GM19468 (cell line): Measurements from ENCODE around the gene ABHD16B.
A peak's percentile ranks its signal among the peaks of the same experiment; 100 is the strongest.

ENCODE experiments used
- ATAC-seq: cut with Tn5 transposase; IDR thresholded peaks from one replicate; pipeline ENCODE4 v1.9.1; 2021; ENCODE audit warnings: mild to moderate bottlenecking, moderate library complexity, moderate number of reproducible peaks; ENCODE audit not compliant: unreplicated experiment; ENCODE audit errors: extremely low read depth

Gene ABHD16B

DNA sequence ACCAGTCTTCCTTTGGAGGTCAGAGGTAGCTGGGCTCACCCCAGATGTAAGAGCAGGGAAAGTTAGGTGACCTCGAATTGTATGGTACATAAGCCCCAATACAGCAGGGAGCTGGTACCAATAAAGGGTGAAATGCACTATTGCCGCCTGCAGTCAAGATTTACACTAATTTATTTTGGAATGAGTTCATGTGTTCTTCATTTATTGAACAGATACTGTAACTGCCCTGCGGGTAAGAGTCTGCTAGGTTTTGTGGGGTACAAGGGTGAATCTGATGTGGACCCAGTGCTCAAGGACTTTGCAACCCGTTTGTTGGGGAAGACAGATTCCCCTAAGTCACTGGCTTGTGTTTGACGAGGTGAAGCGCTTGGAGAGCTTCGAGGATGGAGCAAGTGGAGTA lies 31.1 kb downstream of the ABHD16B start:
- ATAC-seq, result no peak

DNA sequence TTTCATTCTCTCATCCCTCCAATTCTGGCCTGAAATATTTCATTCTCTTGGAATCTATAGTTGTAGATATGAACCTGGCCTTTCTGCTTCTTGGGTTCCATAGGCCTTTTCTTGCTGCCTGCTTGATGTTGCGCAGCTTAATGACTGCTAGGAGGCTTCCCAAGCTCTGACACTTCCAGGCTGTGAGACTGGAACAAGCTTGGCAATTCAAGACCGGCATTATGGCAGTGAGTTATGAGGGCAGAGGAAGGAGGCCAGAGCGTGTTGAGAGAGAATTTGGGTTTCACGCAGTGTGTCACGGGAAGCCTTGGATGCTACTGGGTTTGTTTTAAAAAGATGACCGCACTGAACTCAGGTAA lies 32.7 kb downstream of the ABHD16B start:
- ATAC-seq, result no peak

DNA sequence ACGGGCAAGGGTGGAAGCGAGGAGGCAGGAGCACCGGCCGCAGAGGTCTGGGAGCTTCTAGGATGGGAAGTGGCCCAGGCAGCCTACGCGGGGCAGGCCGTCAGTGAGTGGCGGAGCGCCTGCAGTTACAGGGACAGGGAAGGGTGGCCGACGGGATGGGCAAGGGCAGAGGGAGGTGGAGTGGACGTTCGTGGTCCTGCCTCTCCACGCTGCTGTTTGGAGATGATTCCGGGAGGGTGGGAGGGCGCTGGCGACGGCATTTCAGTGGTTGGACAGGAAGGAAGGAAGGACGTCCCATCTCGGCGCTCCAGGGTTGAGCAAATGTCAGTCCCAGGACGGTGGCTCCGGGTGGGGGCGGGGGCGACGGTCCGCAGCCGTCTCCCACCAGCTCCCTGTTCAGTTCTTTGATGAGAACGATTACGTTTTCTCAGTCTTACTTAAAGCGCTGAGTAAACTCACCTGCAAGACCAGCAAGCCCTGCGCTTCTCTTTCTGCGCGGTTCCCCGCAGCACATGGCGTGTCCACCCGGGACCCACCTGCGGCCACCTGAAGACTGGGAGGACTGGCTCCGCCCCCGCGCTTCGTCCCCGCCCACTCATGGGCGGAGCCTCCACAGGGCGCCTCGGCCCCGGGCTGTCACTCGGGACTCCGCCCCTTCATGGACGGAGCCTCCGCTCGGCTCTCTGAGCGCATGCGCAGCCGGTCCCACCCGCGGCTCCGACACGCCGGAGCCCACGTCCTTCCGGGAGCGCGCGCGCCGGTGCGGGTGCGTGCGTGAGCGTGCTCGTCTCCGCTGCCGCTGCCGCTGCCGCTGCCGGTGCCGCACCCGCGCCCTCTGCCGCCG lies 33.3 kb downstream of the ABHD16B start, which contains the start of gene DNAJC5:
DNAJC5 (plus strand) TSS at position 769 of the 844 bp plus-strand sequence. CDS start 33,220 bp downstream, outside the sequence.
- peak; percentile 78 for ATAC-seq

DNA sequence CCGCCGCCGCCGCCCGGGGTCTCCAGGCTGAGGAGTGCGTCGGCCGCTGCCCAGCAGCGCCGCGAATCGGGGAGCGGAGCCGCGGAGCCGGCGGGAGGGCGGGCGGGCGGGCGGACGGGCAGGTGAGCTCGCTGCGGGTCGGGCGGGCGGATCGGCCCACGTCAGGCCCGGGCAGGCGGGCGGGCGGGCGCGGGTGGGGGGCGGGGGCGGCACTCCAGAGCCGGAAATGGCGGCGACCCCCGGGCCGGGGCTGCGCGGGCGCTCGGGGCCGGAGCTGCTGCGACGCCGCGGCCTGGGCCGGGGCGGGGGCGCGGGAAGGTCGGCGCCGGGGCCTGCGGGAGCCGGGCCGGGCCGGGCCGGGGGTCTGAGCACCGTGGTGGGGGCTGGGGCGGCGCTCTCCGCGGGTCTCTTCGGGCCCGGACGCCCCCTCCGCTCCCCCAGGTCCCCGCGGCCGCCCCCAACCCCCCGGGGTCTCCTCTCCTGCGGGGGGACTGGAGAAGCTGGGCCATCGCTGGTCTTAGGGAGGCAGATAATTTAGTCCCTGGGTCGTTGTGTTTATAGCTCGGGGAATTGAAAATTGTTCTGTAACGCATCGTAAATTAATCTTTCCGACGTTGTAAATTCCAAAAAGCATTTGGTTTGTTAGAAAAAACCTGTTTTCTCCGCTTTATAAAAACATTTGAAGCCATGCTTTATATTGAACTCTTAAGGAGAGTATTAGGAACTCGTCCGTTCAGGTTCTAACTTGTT lies 34.1 kb downstream of the ABHD16B start:
- no peak for ATAC-seq

DNA sequence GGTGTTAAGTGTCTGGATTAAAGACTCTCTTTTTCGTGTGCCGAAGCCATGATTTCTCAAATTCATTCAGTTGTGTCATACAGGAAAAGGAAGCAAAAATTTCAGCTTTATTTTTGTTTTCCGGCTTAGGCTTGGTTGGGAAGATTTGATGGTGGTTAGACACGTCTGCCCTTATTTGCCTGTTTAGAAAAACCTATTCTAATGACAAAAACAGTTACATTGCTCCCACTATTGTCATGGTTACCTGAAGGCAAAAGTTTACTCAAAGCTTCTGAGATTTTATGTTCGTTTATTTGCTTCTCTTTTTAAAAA lies 34.6 kb downstream of the ABHD16B start:
- no peak for ATAC-seq

DNA sequence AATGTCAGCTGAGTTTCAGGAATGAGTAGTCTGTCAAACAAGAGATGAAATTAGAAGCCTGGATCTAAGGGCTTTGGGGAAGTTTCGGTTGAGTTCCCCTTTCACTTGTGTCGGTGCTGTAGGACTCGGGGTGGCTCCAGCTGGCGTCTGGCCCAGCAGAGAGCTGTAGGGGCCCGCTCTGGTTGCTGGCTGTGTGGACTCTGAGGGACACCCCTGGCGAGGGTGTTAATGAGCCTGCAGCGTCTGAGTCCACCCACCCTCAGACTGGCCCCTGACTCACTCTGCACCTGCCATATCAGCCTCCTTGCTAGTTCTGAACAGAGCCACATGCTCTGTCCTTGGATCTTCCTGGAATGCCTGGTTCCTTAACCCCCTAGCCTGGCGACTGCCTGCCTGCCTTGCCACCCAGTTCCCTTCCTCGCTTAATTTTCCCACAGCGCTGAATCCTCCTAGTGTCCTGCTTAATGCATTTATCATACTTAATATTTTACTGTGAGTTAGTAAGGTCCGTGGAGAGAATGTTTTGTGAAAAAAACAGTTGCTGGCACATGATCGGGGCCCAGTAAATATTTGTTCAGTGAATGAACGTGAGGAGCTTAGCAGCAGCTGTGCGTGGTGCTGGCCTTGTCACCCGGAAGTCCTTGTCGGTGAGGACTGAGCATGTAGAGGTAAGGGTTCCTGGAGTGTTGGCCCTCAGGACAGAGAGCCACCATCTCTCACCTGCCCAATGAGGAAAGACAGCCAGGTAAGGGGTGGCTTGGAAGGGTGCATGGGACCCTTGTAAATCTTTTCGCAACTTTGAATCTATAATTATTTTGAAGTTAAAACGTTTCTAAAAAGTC lies 35.2 kb downstream of the ABHD16B start:
- ATAC-seq, result no peak

DNA sequence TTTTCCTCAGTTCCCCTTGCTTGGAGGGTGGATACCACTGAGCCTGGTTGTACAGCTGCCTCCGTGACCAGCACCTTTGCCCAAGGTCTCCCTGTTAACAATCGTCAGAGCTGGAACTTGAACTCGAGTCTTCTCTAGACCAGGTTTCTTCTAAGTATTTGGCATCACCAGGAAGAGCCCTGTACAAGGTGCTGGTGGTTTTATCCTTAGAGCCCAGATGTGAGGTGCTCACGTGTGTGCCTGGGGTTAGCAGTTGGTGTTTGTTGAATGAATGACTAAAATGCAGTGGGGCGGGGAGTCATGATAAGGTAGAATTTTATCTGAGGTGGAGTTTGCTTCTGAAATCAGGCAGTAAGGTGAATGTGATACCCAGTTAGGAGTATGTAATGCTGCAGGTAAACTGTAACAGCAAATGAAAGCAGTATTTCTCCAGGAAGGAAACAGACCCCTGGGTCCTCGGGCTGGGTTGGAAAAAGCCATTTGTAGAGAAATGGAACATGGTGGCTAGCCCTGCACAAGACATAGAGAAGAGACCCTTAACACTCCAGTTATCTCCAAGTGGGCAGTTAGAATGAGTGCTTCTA lies 36.8 kb downstream of the ABHD16B start:
- ATAC-seq, result no peak

DNA sequence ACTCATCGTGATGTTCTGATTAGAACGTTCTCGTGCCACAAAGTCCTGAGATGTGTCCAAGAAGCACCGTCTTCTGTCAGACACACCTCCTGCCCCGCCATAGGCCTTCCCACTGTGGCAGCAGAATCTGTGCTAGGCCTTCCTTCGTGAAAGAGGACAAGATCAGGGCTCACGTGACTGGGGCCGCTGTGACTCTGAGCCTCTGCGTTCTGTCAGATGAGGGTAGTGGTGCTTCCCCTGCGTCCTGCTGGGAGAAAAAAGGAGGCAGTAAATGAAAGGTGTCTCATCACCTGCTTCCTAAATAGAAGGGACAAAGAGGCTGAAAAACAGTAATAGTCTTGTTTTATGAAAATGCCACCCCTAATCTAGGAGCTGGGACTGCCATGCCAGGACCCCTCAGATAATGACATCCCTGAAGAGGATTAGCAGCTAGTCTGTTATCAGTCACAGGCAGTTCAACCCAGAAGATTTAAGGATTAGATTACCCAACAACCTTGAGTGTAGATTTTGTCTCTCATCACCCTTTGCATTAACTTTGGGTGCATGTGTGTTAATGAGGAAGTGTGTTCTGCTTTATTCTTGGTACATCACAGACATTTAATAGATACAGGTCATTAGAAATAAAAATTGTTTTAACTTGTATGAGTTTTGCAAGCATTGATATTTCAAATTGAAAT lies 37.7 kb downstream of the ABHD16B start:
- ATAC-seq, result no peak

DNA sequence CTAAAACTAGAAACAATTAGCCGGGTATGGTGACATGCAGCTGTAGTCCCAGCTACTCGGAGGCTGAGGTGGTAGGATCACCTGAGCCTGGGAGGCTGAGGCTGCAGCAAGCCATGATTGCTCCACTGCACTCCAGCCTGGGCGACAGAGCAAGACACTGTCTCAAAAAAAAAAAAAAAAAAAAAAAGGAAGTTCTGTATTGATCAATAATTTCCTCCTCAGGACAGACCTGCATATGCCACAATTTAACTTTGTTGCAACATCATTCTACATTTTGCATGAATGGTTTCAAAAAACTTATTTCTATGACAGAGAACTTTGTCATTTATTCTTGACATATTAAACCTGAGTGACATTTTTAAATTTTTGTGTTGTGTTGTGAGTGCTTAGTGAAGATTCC lies 39.1 kb downstream of the ABHD16B start:
- no peak for ATAC-seq

DNA sequence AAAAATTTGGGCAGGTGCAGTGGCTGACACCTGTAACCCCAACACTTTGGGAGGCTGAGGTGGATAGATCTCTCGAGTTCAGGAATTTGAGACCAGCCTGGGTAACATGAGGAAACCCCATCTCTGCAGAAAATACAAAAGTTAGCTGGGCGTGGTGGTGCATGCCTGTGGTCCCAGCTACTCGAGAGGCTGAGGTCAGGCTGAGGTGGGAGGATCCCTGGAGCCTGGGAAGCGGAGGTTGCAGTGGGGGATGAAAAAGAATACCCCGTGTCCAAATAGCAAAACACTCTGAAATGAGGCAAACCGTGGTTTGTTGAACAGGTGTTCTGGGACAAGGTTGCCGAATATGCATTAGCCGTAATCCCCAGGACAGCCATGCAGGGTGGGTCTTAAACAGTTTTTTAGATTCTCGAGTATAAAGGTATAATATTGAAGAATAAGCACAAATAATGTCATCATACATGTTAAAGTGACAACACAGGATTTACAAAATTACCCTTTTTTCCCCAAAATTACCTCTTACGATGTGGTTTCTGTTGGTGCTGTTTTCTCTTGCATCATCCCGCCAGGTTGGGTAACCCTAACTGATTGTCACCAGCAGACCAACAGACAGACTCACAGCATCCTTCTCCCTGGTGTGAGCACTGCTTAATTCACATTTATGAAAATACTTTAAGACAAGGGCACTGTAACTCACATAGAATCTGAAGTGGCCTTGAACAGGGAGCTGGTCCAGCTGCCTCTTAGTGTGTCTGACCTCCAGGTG lies 42.7 kb downstream of the ABHD16B start:
- no peak for ATAC-seq

DNA sequence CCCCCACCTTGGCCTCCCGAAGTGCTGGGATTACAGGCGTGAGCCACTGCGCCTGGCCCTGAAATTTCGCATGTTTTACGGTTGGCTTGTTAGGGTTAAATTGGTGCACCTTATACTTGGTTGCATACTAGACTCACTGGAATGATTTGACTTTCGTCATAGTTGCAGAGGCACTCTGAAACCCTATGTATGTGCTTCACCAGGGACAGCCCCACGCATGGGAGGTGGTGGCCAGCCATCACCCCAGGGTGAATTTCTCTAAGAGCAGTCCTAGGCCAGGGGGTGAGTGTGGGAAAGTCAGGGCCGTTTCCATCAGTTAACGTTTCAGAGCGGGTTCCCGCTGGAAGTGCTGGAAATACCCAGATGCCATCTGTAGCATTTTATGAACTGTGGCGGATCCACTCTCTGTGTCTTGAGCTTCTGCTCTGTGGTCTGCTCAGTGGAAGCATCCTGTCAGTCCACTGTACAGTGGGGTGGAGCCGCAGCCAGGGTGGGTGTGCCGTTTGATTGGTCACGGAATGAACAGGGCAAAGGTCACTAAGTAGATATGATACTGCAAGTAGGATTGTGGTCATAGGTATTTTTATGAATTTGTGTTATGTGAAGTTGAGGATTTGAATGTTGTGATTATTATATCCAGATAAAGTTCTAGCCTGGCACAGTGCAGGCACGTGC lies 46.8 kb downstream of the ABHD16B start:
- no peak for ATAC-seq

DNA sequence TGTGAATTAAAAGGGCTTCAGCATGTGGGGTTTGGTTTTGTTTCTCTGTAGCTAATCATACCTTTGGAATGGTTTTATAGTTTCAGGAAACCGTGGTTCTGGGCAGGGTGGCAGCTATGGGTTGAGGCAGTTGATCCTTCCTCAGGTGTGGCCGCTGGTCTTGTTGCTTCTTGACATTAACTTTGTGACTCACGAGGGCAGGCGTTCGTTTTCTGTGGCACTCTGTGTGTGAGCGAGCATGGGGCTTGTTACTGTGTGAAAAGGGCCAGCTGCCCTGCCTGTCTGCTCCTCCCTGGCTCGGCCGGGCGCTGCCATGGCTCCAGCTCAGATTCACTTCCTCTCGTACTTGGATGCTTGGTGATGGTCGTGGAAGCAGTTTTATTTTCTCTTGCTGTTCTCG lies 49.9 kb downstream of the ABHD16B start:
- no peak for ATAC-seq
